GM18508 (cell line): ENCODE results near the gene HMCES.

ENCODE experiments used
- ATAC-seq: cut with Tn5 transposase; IDR thresholded peaks from one replicate; pipeline ENCODE4 v1.9.1; 2021; ENCODE audit warnings: moderate number of reproducible peaks; ENCODE audit not compliant: insufficient read depth, unreplicated experiment

Gene HMCES

GRCh38 chr3:129291236-129291886, 12.7 kb downstream of the HMCES start:
- ATAC-seq, result no peak

GRCh38 chr3:129295286-129295685, 16.6 kb downstream of the HMCES start:
- ATAC-seq, result no peak

GRCh38 chr3:129304146-129304961, 25.7 kb downstream of the HMCES start:
- no peak for ATAC-seq

DNA sequence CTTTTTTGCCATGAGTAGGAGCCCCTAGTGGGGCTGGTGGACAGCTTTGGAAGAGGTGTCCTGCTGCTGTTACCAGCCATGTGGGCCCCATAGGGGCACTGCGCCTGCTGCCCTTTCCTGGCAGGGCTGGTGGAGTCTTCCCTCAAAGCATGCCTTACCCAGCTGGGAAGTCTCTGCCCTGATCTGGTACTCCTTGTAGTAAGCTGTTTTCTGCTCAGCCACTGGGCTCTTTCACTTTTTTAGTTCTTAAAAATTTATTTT, 26.2 kb downstream of the HMCES start:
- no peak for ATAC-seq

GRCh38 chr3:129305592-129306091, 27.0 kb downstream of the HMCES start:
- no peak for ATAC-seq

DNA sequence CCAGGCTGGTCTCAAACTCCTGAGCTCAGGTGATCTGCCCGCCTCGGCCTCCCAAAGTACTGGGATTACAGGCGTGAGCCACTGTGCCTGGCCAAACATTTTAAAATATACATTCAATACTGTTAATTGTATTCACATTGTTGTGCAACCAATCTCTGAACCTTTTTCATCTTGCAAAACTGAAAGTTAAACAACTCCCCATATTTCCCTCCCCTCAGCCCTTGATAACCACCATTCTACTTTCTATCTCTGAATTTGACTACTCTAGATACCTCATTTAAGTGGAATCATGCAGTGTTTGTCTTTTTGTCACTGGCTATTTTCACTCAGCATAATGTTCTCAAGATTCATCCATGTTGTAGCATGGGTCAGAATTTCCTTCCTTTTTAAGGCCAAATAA, 30.0 kb downstream of the HMCES start:
- ATAC-seq, result no peak

DNA sequence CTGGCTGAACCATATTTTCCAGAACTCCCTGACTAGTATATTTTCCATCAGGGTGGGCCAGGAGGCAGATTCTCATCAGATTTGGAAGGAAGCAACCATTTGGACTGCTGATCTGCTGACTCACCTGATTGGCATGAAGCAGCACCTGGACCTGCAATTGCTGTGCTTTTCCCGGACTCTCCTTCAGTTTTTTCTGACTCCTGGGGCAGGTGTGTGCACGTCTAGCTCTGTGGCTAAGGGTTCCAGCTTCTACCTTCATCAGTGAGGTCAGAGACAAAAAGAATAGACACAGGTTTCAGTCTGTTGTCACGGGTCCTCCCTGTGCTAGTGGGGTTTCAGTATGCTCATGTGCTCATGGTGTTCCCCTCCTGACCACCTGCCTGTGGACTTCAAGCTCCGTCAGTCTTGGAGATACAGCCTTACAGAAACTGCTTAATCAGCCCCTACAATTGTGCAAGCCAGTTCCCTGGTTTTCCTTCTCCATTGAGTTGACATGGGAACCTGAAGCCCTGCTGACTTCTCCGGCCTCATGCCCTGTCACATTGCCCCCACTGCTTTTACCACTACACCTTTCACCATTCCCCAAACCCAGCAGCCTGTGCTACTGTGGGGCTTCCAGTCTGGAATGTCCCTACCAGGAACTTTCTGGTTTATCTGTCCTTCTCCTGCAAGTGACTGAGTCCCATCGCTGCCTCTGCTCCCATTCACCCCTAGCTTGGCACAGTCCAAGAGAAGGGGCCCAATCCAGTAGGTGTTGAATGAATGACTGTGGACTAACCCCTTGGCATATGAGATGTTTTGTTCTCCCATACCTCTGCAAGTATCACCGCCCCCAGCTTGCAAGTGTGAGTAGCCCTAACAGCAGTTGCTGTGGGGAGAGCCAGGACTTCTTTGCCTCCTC, 31.7 kb downstream of the HMCES start:
- no peak for ATAC-seq

- ATAC-seq, result no peak
Observed at GRCh38 chr3:129311054-129311902, 32.6 kb downstream of the HMCES start.

- ATAC-seq, result no peak
Observed at GRCh38 chr3:129312021-129312639, 33.5 kb downstream of the HMCES start.

DNA sequence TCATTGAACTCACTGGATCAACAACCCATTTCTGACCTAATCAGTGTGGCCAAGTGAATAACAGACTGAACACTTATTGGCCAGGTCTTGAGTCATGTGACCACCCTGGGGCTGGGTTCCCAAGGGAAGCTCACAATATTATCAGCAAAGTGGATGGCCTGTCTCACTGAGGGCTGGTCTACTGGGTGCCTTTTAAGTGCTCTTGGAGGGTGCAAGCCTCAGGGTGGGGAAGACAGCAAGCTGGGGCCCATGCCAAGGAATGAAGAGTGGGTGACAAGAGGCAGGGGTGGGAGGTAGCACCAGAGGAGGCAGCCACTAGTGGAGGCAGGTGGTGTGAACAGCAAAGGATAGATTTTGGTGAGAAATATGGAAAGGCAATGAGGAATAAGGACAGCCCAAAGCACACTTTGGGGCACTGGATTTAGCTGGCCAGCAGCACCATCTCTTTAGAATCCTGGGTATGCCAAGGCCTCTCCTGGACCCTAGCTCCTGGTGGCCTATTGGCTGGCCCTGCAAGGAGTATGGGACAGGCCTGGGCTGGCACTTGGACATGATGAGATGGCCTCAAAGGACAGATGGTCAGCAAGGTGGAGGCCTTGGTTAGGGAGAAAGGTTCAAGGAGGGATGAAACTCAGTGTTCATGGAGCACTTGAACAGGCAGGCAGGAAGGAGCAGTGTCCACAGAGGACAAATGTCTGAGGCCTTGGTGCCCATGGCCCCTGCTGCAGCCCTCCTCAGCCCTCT, 34.2 kb downstream of the HMCES start:
- no peak for ATAC-seq

DNA sequence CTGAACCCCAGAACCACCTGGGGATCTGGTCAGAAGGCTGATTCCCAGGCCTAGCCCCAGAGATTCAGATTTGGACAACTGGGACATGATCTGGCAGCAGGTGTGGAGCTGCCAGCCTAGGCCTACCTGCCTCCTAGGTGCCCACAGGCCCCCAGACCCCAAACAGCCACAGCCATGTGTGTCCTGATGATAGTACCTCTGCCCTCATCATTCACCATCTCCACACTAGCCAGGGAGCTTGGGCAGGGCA, 34.7 kb downstream of the HMCES start:
- ATAC-seq, result no peak

DNA sequence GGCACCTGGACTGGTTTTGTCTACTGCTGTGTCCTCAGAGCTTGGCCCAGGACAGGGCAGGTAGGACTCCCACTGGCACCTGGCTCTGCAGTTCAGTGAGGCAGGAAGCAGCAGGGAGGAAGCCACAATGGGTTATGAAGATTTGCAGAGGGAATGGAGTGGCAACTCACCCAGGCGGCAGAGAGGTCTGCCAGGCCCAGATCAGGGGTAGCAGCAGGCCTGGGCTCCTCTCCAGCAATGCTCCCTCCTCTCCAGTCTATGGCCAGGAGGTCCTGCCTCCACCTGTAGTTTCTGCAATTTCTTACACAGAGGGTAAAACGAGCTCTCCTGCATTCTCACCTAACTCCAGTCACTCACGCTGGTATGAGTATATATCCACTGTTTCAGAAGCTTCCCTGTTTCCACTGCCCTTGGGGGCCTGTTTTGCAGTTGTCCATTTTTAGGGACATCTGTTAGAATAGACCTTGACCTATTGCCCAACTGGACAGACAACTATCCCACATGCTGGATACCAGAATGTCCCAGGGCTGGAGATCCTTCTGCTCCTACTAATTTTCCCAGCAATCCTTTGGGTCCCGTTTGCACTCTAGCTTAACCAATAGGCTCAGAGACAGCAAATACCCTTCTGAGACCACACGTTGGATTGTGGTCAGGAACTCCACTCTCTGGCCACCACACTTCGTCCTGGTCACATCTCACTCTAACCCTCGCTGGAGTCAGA, 35.2 kb downstream of the HMCES start:
- no peak for ATAC-seq

GRCh38 chr3:129314386-129315222, 35.9 kb downstream of the HMCES start:
- no peak for ATAC-seq

DNA sequence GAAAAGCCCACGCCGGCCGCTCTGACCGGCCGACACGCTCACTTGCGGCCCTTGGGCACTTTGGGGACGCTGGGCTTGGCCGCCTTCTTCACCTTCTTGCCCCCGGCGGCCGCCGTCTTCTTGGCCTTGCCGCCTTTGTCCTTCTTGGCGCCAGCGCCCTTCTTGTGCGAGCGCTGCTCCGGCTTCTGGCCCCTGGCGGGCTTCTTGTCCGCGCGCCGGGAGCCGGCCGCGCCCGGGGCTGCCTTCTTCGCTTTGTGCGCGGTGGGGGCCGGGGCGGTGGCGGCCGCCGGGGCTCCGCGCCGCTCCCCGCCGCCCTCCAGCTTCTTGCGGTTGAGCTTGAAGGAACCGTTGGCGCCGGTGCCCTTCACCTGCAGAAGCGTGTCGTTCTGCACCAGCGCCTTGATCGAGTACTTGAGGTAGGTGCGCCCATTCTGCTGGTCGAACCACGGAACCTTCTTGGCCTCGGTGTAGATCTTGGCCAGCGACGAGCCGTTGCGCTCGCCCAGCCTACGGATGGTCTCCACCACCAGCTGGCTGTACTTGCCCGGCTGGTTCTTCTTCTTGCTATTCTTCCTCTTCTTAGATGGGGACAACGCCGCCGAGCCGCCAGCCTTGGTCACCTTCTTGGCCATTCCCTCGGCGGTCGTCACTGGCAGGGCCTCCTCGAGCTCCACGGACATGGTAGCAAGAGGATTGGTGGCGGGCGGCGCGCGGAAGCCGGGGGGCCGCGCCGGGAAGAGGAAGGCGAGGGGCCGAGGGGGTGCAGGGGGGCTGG, 36.7 kb downstream of the HMCES start:
- no peak for ATAC-seq

- ATAC-seq, result no peak
Observed at GRCh38 chr3:129315998-129316247, 37.3 kb downstream of the HMCES start.

DNA sequence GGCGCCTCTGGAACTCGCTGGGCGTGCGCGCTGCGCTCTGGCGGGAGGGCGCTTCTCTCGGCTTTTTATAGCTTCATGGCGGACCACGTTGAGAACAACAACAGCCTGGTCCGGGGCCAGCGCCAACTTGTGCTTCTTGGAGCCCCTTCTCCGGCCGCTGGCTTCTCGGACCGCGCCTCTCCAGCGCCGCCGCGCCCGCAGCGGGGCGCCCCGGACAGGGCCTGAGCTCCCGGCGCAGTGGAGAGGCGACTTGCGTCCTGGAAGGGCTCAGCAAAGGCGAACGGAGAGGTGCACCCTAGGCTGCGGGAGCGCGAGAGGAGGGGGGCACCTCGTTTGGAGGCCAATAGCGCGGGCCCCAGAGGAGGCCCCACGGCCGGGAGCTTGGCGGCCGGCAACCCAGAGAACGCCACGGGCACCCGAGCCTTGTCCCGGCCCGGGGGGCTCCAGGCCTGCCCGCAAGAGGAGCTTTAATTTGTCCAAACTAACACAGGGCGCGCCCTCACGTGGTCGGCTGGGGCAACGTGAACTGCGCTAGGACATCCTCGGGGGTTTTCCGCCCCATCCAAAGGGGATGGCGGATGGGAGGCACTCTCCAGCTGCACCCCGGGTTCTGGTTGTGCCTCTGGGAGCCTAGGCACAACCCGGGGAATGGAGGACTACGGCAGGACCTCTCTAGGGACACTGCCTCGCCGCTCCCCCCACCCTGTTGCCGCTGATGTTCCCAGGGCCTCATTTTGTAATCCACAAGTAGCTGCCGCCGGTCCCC, 37.8 kb downstream of the HMCES start:
- ATAC-seq, result no peak
